Neuron (in vitro differentiated cells): ENCODE data around the gene SAMD9.
A peak's percentile ranks its signal among the peaks of the same experiment; 100 is the strongest.
"Not testable (repeated sequence)": the region's sequence is repeated elsewhere in the genome, so short reads cannot be mapped to it uniquely, and the experiment has no call there.

ENCODE experiments used
- H2AFZ ChIP-seq: one replicate; pipeline ENCODE4 v1.6.1; 2013; ENCODE audit warnings: low read depth, mild to moderate bottlenecking, inconsistent platforms, low read length, moderate library complexity
- H3K27me3 ChIP-seq: one replicate; pipeline ENCODE4 v1.6.1; 2013; ENCODE audit warnings: low read length; ENCODE audit not compliant: insufficient read depth
- H3K36me3 ChIP-seq: one replicate; pipeline ENCODE4 v1.6.1; 2013; ENCODE audit warnings: low read length; ENCODE audit not compliant: insufficient read depth
- H3K4me1 ChIP-seq: one replicate; pipeline ENCODE4 v1.6.1; 2013; ENCODE audit warnings: low read length; ENCODE audit not compliant: insufficient read depth
- H3K4me3 ChIP-seq: 2 replicates; pipeline ENCODE4 v1.5.1; 2013; ENCODE audit warnings: mild to moderate bottlenecking, low read length, moderate library complexity
- H3K9me3 ChIP-seq: one replicate; pipeline ENCODE4 v1.6.1; 2013; ENCODE audit warnings: low read length

SAMD9 gene

GRCh38 chr7:93145354-93145753 is 27.6 kb upstream of the SAMD9 start:
- no peaks in the 10 kb centered on the region for H3K36me3 ChIP-seq
- no peak overlapping the region for H2AFZ ChIP-seq
- peaks cover 2% of the 10 kb centered on the region for H3K27me3 ChIP-seq
- H3K4me1 ChIP-seq = no peaks in the 10 kb centered on the region
- H3K9me3 ChIP-seq = no peaks in the 10 kb centered on the region
- H3K4me3 ChIP-seq = no peak overlapping the region

GRCh38 chr7:93142127-93142526 is 24.3 kb upstream of the SAMD9 start:
- no peaks in the 10 kb centered on the region for H3K36me3 ChIP-seq

DNA sequence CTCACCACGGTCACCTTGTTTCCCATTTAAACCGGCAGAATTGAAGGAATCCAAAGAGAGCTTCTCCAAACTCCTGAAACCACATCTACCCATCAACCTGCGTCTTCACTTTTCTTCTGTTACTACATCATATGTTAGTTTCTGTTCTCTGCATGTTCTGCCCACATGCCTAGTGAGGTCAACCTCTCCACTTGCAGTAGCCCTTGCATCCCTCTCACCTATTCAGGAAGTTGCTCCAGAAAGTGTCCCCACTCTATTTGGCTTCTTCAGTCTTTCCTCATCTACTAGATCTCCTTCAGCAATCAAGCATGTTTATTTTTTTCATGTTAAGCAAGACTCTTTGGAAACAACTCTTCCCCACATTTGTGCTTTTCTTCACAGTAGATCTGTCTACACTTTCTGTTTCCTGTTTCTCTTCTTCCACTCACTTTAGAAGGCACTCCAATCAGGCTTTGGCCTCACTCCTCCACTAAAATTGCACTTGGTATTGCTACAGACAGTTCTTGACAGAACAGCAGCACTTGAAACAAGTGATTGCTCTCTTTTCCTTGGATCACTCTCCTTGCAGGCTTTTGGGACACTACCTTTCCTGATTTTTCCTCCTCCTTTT is 22.9 kb upstream of the SAMD9 start:
- Histone ChIP-seq H3K27me3 (no peaks in the 10 kb centered on the region), H3K36me3 (no peaks in the 10 kb centered on the region)

More at GRCh38 chr7:93142127-93142526, 24.3 kb upstream of the SAMD9 start:
- Histone ChIP-seq H3K4me3 (no peak overlapping the region), H2AFZ (no peak overlapping the region), H3K9me3 (no peaks in the 10 kb centered on the region), H3K27me3 (no peaks in the 10 kb centered on the region), H3K4me1 (no peaks in the 10 kb centered on the region)

GRCh38 chr7:93138576-93138975 is 20.8 kb upstream of the SAMD9 start:
- Histone ChIP-seq H3K9me3 (no peaks in the 10 kb centered on the region), H3K36me3 (no peaks in the 10 kb centered on the region), H3K27me3 (no peaks in the 10 kb centered on the region), H2AFZ (no peak overlapping the region), H3K4me3 (no peak overlapping the region), H3K4me1 (no peaks in the 10 kb centered on the region)

More for the DNA sequence above, 22.9 kb upstream of the SAMD9 start:
- Histone ChIP-seq H3K9me3 (no peaks in the 10 kb centered on the region), H2AFZ (no peak overlapping the region), H3K4me1 (no peaks in the 10 kb centered on the region), H3K4me3 (no peak overlapping the region)

DNA sequence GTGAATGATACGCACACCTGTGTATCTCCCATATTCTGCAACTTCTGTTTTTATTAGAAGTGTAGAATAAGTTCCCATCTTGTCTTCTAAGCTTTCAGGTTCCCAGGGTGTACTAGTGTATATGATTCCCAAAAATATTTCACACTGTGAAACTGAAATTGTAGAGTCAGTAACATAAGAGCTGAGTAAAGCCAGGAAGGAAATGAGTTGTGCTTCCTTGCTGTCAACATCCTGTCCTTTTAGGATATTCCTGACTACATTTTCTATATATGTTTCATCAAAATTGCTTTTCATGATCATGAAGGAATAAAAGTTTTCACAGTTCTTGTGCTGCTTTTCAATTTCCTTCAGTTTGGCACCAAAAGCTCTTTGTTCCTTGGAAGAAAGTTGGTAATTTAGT is 15.2 kb upstream of the SAMD9 start:
- H3K36me3 ChIP-seq = no peaks in the 10 kb centered on the region
- no peaks in the 10 kb centered on the region for H3K9me3 ChIP-seq
- no peak overlapping the region for H2AFZ ChIP-seq
- no peaks in the 10 kb centered on the region for H3K4me1 ChIP-seq
- peaks cover 4% of the 10 kb centered on the region for H3K27me3 ChIP-seq
- no peak overlapping the region for H3K4me3 ChIP-seq

DNA sequence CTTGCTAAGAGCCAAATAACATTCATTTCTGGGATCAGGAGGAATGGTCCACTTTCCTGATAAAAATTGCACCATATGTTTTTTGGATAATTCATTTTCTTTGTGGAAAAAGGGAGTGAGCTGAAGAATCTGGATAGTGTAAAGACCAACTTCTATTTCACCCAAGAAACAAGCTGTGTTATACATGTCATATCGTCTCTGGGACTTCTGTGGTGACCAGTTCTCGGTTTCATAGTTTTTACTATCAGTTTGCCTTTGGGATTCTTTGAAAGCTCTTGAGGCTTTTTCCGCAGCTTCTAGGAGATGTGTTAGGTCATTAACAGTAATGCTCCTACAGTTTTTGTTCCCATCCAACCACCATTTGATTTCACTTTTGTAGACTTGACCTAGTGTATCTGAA is 14.4 kb upstream of the SAMD9 start:
- Histone ChIP-seq H2AFZ (no peak overlapping the region), H3K4me3 (no peak overlapping the region), H3K4me1 (no peaks in the 10 kb centered on the region), H3K36me3 (no peaks in the 10 kb centered on the region), H3K27me3 (peaks cover 4% of the 10 kb centered on the region), H3K9me3 (no peaks in the 10 kb centered on the region)

GRCh38 chr7:93126954-93127353 is 9.2 kb upstream of the SAMD9 start:
- not testable (repeated sequence) for H2AFZ ChIP-seq, H3K27me3 ChIP-seq, H3K4me1 ChIP-seq, H3K9me3 ChIP-seq, H3K36me3 ChIP-seq, H3K4me3 ChIP-seq

GRCh38 chr7:93123532-93123931 is 5.8 kb upstream of the SAMD9 start:
- H3K4me1 ChIP-seq, H3K36me3 ChIP-seq, H2AFZ ChIP-seq, H3K9me3 ChIP-seq, H3K4me3 ChIP-seq, H3K27me3 ChIP-seq: not testable (repeated sequence)

GRCh38 chr7:93120592-93121549 is 3.1 kb upstream of the SAMD9 start:
- Histone ChIP-seq H3K27me3 (no peaks in the 10 kb centered on the region), H3K9me3 (no peaks in the 10 kb centered on the region), H3K36me3 (no peaks in the 10 kb centered on the region), H2AFZ (no peak overlapping the region), H3K4me3 (no peak overlapping the region), H3K4me1 (no peaks in the 10 kb centered on the region)

GRCh38 chr7:93119191-93119905 is 1.6 kb upstream of the SAMD9 start:
- Histone ChIP-seq H3K27me3 (no peaks in the 10 kb centered on the region), H3K4me1 (no peaks in the 10 kb centered on the region), H3K4me3 (no peak overlapping the region), H3K9me3 (no peaks in the 10 kb centered on the region), H2AFZ (no peak overlapping the region), H3K36me3 (no peaks in the 10 kb centered on the region)

GRCh38 chr7:93117327-93117726 is 452 bp downstream of the SAMD9 start:
- Histone ChIP-seq H3K4me1 (no peaks in the 10 kb centered on the region), H3K4me3 (no peak overlapping the region)

GRCh38 chr7:93115796-93116195 is 2.0 kb downstream of the SAMD9 start:
- no peaks in the 10 kb centered on the region for H3K9me3 ChIP-seq
- no peaks in the 10 kb centered on the region for H3K4me1 ChIP-seq
- H3K36me3 ChIP-seq = no peaks in the 10 kb centered on the region
- no peak overlapping the region for H3K4me3 ChIP-seq
- no peaks in the 10 kb centered on the region for H3K27me3 ChIP-seq
- H2AFZ ChIP-seq = no peak overlapping the region

More at GRCh38 chr7:93117327-93117726, 452 bp downstream of the SAMD9 start:
- Histone ChIP-seq H3K36me3 (no peaks in the 10 kb centered on the region), H3K27me3 (no peaks in the 10 kb centered on the region), H2AFZ (peak overlapping the region; percentile 76), H3K9me3 (no peaks in the 10 kb centered on the region)

- Histone ChIP-seq H3K4me1 (no peaks in the 10 kb centered on the region), H2AFZ (no peak overlapping the region), H3K27me3 (no peaks in the 10 kb centered on the region), H3K36me3 (no peaks in the 10 kb centered on the region), H3K9me3 (no peaks in the 10 kb centered on the region), H3K4me3 (no peak overlapping the region)
These were observed 9.8 kb downstream of the SAMD9 start for GRCh38 chr7:93108003-93108402.
